HepG2 (cell line): Measurements from ENCODE around the gene PPARA. TPM values are rescaled to one million over a fixed set of nuclear protein-coding genes. Genes with fewer than 3 reads are reported as not detected.

ENCODE experiments used
- ATF7 ChIP-seq, 2 experiments: fragments of 450-650 bp in 1 of 2; sonication (generic) in 1 of 2; formaldehyde crosslinking in 1 of 2; IDR thresholded peaks; 2 replicates each; pipeline versions ENCODE4 v1.4.0 to v1.6.1; 2016 to 2020; ENCODE audit warnings: antibody characterized with exemption in 1 of 2, mild to moderate bottlenecking in 1 of 2, missing genetic modification reagents in 1 of 2
- PHF5A ChIP-seq: IDR thresholded peaks from one replicate; pipeline ENCODE4 v1.6.1; 2018; ENCODE audit warnings: low read depth, missing genetic modification reagents; ENCODE audit not compliant: unreplicated experiment
- SOX13 ChIP-seq, 3 experiments: fragments of 450-650 bp in 1 of 3; sonication (generic) in 1 of 3; formaldehyde crosslinking in 1 of 3; IDR thresholded peaks in 2 of 3; conservative IDR thresholded peaks in 1 of 3; 2 replicates each; pipeline versions ENCODE4 v1.5.0 to v1.6.1; 2016 to 2020; ENCODE audit warnings: antibody characterized with exemption in 1 of 3, mild to moderate bottlenecking in 1 of 3, missing compliant biosample characterization in 1 of 3, missing genetic modification reagents in 1 of 3, moderate library complexity in 1 of 3
- ZMYM3 ChIP-seq: sonication (generic); formaldehyde crosslinking; IDR thresholded peaks from 2 replicates; pipeline ENCODE4 v1.5.1; 2020; ENCODE audit warnings: mild to moderate bottlenecking, missing genetic modification reagents
- ZNF180 ChIP-seq: sonication (generic); formaldehyde crosslinking; IDR thresholded peaks from 2 replicates; pipeline ENCODE4 v1.4.0; 2020; ENCODE audit warnings: low read depth, missing genetic modification reagents, borderline replicate concordance
- ZNF446 ChIP-seq: sonication (generic); formaldehyde crosslinking; IDR thresholded peaks from 2 replicates; pipeline ENCODE4 v1.5.0; 2020; ENCODE audit warnings: mild to moderate bottlenecking, missing genetic modification reagents
- ZSCAN29 ChIP-seq: sonication (generic); formaldehyde crosslinking; conservative IDR thresholded peaks from 2 replicates; pipeline ENCODE4 v1.4.0; 2020; ENCODE audit warnings: mild to moderate bottlenecking, missing genetic modification reagents
- polyA plus RNA-seq, 8 experiments: library from polyadenylated mRNA; depleted of rRNA in 3 of 8; stranded (reverse) in 7 of 8; unstranded in 1 of 8; fragments of >200 nt; fragmentation: Illumina TruSeq in 4 of 8; extraction: Trizol in 4 of 8; gene quantifications; 2 replicates each; pipeline versions ENCODE4 v1.2.1 to v1.2.3, GENCODE V29; 2011 to 2016; ENCODE audit warnings: low read depth in 4 of 8, missing spikeins in 1 of 8, mixed read lengths in 1 of 8; ENCODE audit not compliant: insufficient read depth in 1 of 8
- total RNA-seq, 5 experiments: library from RNA; depleted of rRNA; stranded (reverse); fragments of >200 nt; fragmentation: Illumina TruSeq; extraction: Trizol; gene quantifications; 2 replicates each; pipeline ENCODE4 v1.2.3, GENCODE V29; 2016; ENCODE audit warnings: low read depth in 1 of 5
- TF ChIP-seq, protein P1 (sequence below): sonication (generic); formaldehyde crosslinking; IDR thresholded peaks from 2 replicates; pipeline ENCODE4 v1.8.1; 2022; ENCODE audit warnings: mild to moderate bottlenecking, missing genetic modification reagents
- TF ChIP-seq, protein P2 (sequence below): sonication (generic); formaldehyde crosslinking; IDR thresholded peaks from 2 replicates; pipeline ENCODE4 v1.8.1; 2023; ENCODE audit warnings: mild to moderate bottlenecking, missing genetic modification reagents
- TF ChIP-seq, protein P3 (sequence below): sonication (generic); formaldehyde crosslinking; IDR thresholded peaks from 2 replicates; pipeline ENCODE4 v1.5.1; 2020; ENCODE audit warnings: mild to moderate bottlenecking, missing genetic modification reagents, moderate library complexity
- TF ChIP-seq, protein P4 (sequence below): sonication (generic); formaldehyde crosslinking; IDR thresholded peaks from 2 replicates; pipeline ENCODE4 v1.9.0; 2021; ENCODE audit warnings: missing genetic modification reagents, mild to moderate bottlenecking, borderline replicate concordance
- TF ChIP-seq, protein P5 (sequence below): IDR thresholded peaks from 2 replicates; pipeline ENCODE4 v1.6.1; 2016; ENCODE audit warnings: low read depth, control low read depth
- TF ChIP-seq, protein P6 (sequence below): sonication (generic); formaldehyde crosslinking; IDR thresholded peaks from 2 replicates; pipeline ENCODE4 v1.8.0; 2022; ENCODE audit warnings: mild to moderate bottlenecking, missing genetic modification reagents, moderate library complexity
- TF ChIP-seq, protein P7 (sequence below): sonication (generic); formaldehyde crosslinking; IDR thresholded peaks from 2 replicates; pipeline ENCODE4 v1.5.0; 2020; ENCODE audit warnings: missing genetic modification reagents

The PPARA gene
- total and polyA plus RNA-seq, 2 of the 13 experiments (the other 11 are each of a cell fraction or from before 2014, with no cell fraction given) = 18.2 to 24.7 TPM

DNA sequence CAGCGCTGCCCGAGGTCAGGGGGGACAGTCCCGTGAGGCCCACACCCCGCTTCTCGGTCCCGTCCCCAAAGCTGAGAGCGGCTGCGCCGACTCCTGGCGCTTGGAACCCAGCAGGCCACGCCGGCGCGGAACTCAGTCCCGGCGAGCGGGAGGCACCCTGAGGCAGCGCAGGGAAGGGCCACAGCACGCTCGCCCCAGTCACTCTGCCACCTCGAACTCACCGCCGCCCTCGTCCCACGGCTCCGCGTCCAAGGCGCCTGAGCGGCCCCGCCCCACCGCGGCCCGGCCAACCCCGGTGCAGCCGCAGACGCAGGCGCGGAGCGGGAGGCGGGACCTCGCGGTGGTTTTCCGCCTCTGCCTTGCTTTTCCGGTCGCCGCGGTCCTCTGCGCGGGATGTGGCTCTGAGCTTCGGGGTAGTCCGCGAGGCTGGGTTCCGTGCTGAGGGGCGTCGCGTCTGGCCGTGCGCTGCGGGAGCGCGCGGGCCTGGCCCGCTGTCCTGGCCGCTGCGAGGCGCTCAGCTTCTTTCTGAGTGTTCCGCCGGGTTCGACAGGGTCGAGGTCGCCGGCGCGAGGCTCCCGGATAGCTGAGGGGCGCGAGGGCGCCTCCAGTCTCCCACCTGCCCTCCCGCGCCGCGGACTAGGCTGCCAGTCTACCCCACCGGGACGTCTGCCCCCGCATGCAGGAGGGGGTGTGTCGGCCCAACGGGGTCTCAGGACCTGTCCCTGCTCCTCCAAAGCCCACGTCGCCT lies 99.9 kb downstream of the PPARA start, which contains the start of gene CDPF1 (continued):
- TF ChIP-seq, protein P1, sequence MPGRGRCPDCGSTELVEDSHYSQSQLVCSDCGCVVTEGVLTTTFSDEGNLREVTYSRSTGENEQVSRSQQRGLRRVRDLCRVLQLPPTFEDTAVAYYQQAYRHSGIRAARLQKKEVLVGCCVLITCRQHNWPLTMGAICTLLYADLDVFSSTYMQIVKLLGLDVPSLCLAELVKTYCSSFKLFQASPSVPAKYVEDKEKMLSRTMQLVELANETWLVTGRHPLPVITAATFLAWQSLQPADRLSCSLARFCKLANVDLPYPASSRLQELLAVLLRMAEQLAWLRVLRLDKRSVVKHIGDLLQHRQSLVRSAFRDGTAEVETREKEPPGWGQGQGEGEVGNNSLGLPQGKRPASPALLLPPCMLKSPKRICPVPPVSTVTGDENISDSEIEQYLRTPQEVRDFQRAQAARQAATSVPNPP (CRISPR knock-in tag) = peak; percentile 84; the same call in 1 of the 2 replicates
- TF ChIP-seq SOX13 (IDR thresholded peaks at IDR 0.05) = no peak
- peak in 1 of 2 experiments; percentile 20; a peak in 1 of 4 replicates for TF ChIP-seq SOX13 (CRISPR knock-in tag; conservative IDR thresholded peaks at IDR 0.05 in 1 of 2, IDR thresholded peaks at IDR 0.05 in 1 of 2)
- TF ChIP-seq, protein P2, sequence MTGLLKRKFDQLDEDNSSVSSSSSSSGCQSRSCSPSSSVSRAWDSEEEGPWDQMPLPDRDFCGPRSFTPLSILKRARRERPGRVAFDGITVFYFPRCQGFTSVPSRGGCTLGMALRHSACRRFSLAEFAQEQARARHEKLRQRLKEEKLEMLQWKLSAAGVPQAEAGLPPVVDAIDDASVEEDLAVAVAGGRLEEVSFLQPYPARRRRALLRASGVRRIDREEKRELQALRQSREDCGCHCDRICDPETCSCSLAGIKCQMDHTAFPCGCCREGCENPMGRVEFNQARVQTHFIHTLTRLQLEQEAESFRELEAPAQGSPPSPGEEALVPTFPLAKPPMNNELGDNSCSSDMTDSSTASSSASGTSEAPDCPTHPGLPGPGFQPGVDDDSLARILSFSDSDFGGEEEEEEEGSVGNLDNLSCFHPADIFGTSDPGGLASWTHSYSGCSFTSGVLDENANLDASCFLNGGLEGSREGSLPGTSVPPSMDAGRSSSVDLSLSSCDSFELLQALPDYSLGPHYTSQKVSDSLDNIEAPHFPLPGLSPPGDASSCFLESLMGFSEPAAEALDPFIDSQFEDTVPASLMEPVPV = no peak; the same call in 1 of the 2 replicates
- TF ChIP-seq, protein P3, sequence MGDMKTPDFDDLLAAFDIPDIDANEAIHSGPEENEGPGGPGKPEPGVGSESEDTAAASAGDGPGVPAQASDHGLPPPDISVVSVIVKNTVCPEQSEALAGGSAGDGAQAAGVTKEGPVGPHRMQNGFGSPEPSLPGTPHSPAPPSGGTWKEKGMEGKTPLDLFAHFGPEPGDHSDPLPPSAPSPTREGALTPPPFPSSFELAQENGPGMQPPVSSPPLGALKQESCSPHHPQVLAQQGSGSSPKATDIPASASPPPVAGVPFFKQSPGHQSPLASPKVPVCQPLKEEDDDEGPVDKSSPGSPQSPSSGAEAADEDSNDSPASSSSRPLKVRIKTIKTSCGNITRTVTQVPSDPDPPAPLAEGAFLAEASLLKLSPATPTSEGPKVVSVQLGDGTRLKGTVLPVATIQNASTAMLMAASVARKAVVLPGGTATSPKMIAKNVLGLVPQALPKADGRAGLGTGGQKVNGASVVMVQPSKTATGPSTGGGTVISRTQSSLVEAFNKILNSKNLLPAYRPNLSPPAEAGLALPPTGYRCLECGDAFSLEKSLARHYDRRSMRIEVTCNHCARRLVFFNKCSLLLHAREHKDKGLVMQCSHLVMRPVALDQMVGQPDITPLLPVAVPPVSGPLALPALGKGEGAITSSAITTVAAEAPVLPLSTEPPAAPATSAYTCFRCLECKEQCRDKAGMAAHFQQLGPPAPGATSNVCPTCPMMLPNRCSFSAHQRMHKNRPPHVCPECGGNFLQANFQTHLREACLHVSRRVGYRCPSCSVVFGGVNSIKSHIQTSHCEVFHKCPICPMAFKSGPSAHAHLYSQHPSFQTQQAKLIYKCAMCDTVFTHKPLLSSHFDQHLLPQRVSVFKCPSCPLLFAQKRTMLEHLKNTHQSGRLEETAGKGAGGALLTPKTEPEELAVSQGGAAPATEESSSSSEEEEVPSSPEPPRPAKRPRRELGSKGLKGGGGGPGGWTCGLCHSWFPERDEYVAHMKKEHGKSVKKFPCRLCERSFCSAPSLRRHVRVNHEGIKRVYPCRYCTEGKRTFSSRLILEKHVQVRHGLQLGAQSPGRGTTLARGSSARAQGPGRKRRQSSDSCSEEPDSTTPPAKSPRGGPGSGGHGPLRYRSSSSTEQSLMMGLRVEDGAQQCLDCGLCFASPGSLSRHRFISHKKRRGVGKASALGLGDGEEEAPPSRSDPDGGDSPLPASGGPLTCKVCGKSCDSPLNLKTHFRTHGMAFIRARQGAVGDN (CRISPR knock-in tag) = peak; percentile 98
- no peak for TF ChIP-seq PHF5A (CRISPR knock-in tag)
- TF ChIP-seq, protein P4, sequence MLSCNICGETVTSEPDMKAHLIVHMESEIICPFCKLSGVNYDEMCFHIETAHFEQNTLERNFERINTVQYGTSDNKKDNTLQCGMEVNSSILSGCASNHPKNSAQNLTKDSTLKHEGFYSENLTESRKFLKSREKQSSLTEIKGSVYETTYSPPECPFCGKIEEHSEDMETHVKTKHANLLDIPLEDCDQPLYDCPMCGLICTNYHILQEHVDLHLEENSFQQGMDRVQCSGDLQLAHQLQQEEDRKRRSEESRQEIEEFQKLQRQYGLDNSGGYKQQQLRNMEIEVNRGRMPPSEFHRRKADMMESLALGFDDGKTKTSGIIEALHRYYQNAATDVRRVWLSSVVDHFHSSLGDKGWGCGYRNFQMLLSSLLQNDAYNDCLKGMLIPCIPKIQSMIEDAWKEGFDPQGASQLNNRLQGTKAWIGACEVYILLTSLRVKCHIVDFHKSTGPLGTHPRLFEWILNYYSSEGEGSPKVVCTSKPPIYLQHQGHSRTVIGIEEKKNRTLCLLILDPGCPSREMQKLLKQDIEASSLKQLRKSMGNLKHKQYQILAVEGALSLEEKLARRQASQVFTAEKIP = no peak
- 0 out of 2 replicates have a peak, but pooled peaks have one; percentile 31 for TF ChIP-seq ZNF180 (CRISPR knock-in tag)
- 0 out of 2 replicates have a peak, but pooled peaks have one; percentile 35 for TF ChIP-seq ZSCAN29 (CRISPR knock-in tag)
- TF ChIP-seq ATF7 (IDR thresholded peaks at IDR 0.05) = no peak
- TF ChIP-seq ATF7 (CRISPR knock-in tag; IDR thresholded peaks at IDR 0.05) = peak; percentile 78
- TF ChIP-seq, protein P5, sequence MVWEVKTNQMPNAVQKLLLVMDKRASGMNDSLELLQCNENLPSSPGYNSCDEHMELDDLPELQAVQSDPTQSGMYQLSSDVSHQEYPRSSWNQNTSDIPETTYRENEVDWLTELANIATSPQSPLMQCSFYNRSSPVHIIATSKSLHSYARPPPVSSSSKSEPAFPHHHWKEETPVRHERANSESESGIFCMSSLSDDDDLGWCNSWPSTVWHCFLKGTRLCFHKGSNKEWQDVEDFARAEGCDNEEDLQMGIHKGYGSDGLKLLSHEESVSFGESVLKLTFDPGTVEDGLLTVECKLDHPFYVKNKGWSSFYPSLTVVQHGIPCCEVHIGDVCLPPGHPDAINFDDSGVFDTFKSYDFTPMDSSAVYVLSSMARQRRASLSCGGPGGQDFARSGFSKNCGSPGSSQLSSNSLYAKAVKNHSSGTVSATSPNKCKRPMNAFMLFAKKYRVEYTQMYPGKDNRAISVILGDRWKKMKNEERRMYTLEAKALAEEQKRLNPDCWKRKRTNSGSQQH (CRISPR knock-in tag) = no peak
- TF ChIP-seq, protein P6, sequence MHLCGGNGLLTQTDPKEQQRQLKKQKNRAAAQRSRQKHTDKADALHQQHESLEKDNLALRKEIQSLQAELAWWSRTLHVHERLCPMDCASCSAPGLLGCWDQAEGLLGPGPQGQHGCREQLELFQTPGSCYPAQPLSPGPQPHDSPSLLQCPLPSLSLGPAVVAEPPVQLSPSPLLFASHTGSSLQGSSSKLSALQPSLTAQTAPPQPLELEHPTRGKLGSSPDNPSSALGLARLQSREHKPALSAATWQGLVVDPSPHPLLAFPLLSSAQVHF (CRISPR knock-in tag) = peak; percentile 69; the same call in 1 of the 2 replicates
- TF ChIP-seq ZNF446 (CRISPR knock-in tag) = peak; percentile 88
- TF ChIP-seq, protein P7, sequence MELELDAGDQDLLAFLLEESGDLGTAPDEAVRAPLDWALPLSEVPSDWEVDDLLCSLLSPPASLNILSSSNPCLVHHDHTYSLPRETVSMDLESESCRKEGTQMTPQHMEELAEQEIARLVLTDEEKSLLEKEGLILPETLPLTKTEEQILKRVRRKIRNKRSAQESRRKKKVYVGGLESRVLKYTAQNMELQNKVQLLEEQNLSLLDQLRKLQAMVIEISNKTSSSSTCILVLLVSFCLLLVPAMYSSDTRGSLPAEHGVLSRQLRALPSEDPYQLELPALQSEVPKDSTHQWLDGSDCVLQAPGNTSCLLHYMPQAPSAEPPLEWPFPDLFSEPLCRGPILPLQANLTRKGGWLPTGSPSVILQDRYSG (CRISPR knock-in tag) = peak; percentile 89; the same call in 1 of the 2 replicates
- TF ChIP-seq ZMYM3 = no peak
